Ramos (cell line): ENCODE data around the gene GRAMD4.

Experiments
- in situ Hi-C: fragments of 300-500 bp; cut with MboI; formaldehyde crosslinking; loops from one replicate; pipeline ENCODE4 v1.14.3; 2022; ENCODE audit warnings: low sequenced_read_pairs; ENCODE audit not compliant: unreplicated experiment

The GRAMD4 gene

GRCh38 chr22:46581538-46582244, 38.5 kb upstream of the GRAMD4 start:
- in situ Hi-C loops = loop anchor here (25.0 kb wide), 2 partner anchors 794 to 1506 kb away; no protein-coding TSS in a partner anchor

- in situ Hi-C loops = loop anchor here (25.0 kb wide), 2 partner anchors 795 to 1505 kb away; no protein-coding TSS in a partner anchor
These were observed 37.8 kb upstream of the GRAMD4 start for GRCh38 chr22:46582281-46582933.

DNA sequence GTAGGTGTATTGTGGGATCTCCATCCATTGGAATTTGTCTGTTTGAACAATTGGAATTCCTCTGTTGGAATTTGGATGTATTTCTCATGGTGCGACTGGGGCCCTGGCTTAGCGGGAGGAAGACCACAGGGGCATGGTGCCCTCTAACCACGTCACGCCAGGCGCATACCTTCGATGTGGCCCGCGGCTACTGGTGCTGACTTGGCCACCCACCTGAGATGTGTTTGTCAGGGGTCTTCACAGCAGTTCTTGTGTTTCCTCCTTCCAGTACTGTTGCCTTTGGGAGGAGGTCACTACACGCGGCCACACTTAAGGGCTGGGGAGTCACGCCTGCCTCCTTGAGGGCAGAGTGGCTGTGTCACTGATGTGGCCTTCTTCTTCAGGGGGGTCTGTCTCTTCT, 36.6 kb upstream of the GRAMD4 start:
- in situ Hi-C loops = loop anchor here (25.0 kb wide), 2 partner anchors 796 to 1504 kb away; no protein-coding TSS in a partner anchor

GRCh38 chr22:46584081-46584921, 35.9 kb upstream of the GRAMD4 start:
- in situ Hi-C loops = loop anchor here (25.0 kb wide), 2 partner anchors 797 to 1503 kb away; no protein-coding TSS in a partner anchor

DNA sequence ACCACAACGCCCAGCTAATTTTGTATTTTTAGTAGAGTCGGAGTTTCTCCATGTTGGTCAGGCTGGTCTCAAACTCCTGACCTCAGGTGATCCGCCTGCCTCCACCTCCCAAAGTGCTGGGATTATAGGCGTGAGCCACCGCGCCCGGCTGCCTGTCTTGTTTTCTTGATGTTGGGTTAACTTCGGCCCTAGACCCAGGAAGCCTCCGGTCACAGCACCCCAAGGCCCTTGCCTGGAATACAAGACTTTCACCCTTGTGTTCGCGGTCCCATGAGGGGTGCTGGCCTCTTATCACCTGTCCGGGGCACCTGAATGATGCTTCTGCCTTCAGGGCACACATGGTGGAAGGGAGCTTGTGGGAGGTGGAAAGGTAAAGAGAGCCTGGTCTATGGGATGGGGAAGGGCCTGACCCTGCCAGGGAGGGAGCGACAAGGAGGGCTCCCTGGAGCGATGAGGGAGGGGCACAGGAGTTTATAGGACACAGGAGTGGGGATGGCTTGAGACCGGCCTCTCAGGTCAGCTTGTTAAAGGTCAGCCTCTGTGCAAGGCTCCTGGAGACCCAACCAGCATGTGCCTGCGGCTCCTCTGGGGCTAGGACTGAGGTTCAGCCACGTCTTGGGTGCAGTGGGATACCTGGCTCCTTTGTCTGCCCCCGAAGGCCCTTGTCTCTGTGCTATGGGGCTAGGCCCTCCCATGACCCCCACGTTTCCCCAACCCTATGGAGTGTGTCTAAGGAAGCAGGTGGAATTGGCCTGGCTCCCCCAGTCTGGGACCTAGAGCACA, 34.7 kb upstream of the GRAMD4 start:
- in situ Hi-C loops = loop anchor here (25.0 kb wide), 2 partner anchors 798 to 1502 kb away; no protein-coding TSS in a partner anchor

GRCh38 chr22:46586123-46586519, 34.1 kb upstream of the GRAMD4 start:
- in situ Hi-C loops = loop anchor here (25.0 kb wide), 2 partner anchors 799 to 1501 kb away; no protein-coding TSS in a partner anchor

DNA sequence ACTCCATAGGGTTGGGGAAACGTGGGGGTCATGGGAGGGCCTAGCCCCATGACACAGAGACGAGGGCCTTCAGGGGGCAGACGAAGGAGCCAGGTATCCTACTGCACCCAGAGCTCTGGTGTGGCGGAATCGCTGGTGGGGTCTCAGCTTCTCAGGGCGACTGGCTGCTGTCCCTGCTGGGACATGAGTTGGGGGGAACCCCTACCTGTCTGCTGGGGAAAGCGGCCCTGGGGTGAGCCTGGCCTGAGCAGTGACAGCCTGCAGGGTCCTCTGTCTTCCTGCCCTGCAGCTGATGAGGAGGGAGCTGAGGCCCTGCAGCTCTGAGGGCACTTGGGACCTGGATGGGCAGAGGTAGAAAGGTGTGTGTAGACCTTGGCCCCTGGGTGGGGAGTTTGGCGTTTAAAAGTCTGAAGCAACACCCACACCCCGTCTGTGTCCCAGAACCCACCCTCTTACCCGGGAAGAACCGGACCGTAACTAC, 33.6 kb upstream of the GRAMD4 start:
- in situ Hi-C loops = loop anchor here (25.0 kb wide), 2 partner anchors 799 to 1501 kb away; no protein-coding TSS in a partner anchor

GRCh38 chr22:46587061-46587460, 33.1 kb upstream of the GRAMD4 start:
- in situ Hi-C loops = loop anchor here (25.0 kb wide), 2 partner anchors 800 to 1500 kb away; no protein-coding TSS in a partner anchor

DNA sequence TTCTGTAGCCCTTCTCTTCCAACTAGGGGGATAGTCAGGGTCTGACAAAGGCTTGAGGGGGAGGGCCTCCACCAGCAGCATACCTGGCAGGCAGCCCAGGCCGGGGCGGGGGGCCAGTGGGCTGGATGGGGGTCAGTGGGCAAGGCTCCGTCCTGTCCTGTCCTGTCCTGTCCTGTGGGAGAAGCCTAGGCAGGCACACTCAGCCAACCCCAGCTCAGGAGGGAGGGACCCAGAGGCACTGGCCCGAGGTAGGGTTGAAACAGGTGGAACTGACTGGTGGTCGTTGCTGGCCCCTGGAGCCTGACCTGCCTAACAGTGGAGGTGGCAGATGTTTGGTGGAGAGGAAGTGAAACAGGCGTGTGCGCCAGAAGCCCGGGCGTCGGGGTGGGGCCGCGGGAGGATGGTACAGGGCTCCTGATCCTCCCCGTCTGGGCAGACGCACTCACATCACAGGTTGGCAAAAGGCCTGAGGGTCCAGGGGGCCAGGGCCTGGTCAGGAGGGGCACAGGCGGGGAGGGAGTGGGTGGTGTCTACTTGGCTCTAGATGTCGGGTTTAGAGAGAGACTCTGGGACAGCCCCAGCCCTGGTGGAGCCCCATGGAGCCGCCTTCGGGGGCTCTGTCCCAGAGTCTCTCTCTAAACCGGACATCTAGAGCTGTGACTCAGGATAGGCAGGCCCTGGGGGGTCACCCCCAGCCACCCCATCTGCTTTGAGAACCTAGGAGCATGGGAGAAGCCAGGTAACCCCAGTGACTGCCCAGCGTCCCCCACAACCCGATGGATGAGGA, 32.5 kb upstream of the GRAMD4 start:
- in situ Hi-C loops = loop anchor here (25.0 kb wide), 2 partner anchors 800 to 1500 kb away; no protein-coding TSS in a partner anchor

GRCh38 chr22:46588279-46589140, 31.7 kb upstream of the GRAMD4 start:
- in situ Hi-C loops = loop anchor here (25.0 kb wide), 2 partner anchors 801 to 1499 kb away; no protein-coding TSS in a partner anchor

- in situ Hi-C loops = loop anchor here (25.0 kb wide), 2 partner anchors 802 to 1498 kb away; no protein-coding TSS in a partner anchor
These were observed 30.9 kb upstream of the GRAMD4 start for GRCh38 chr22:46589141-46589748.

DNA sequence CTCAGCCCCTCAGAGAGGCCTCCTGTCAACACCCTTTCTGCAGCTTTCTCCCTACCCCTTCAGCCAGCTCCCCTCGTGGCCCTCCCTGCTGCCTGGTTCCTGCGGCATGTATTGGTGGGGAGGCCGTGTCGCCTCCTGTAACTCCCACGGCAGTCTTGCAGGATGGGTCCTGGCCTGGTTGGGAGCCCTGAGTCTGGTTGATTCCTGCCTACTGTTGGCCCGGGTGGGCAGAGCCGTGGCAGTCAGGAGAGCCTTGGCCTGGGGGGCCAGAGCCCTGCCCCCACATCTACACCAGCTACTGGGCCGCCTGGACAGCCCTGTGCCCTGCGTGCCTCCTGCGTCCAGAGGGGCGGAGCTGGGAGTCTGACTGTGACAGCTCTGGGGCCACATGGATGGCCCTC, 30.3 kb upstream of the GRAMD4 start:
- in situ Hi-C loops = loop anchor here (25.0 kb wide), 2 partner anchors 803 to 1497 kb away; no protein-coding TSS in a partner anchor

DNA sequence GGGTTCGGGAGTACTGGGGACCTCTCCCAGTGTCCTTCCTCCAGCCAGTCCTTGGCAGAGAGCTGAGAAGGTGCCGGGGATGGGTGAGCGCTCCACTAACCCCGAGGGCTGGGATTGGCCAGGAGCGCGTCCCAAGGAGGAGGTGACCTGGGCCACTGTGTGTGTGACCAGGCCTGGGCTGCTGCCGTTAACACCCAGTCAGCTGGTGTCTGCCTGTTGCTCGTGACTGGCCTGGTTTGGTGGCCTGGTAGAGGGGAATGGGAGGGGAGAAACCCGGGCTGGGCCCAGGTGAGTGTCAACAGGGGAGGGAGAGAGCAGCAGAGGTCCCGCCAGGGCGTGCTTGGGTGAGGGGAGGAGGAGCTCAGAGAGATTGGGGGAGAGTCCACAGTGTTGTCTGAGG, 29.9 kb upstream of the GRAMD4 start:
- in situ Hi-C loops = loop anchor here (25.0 kb wide), 2 partner anchors 803 to 1497 kb away; no protein-coding TSS in a partner anchor

DNA sequence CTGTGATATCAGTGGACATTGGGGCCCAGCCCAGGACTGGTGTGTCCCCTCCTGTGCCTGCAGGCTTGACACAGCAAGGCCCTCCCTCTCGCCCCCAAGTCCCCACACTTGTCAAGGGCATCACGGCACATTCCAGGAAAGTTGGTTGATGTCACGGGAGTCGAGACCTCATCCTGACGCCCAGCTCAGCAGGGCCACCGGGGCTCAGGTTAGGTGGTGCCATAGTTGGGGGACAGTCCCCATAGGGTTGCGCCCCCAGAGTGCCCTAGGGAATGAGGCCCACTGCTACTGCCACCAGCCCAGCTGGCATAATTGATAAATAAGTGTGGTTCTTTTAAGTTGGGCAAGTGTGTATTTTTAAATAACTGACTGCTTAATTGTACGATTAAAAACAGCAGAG, 28.3 kb upstream of the GRAMD4 start:
- in situ Hi-C loops = loop anchor here (25.0 kb wide), 2 partner anchors 805 to 1495 kb away; no protein-coding TSS in a partner anchor

- in situ Hi-C loops = loop anchor here (25.0 kb wide), 2 partner anchors 805 to 1495 kb away; no protein-coding TSS in a partner anchor
These were observed 27.8 kb upstream of the GRAMD4 start for GRCh38 chr22:46592390-46592872.

DNA sequence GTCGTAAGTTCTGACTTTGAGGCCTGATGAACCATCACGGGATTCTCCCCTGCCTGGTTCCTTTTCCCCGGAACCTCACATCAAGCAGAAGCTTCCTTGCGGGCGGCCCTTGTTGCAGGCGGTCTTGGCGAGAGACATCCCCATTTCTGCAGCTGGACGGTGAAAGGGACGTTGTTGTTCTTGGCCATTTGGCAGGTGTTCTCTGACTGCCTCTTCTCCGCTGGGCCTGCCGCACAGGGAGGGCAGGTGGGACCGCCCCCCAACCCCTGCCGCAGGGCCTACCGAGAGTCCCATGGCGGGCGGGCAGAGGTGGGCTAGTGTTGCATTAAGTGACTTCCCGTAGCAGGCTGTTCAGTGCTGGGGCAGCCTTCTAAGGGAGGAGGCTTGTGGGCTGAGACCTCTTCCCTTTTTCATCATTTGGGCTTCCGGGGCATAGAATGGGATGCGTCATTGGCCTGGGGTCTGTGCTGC, 26.9 kb upstream of the GRAMD4 start:
- in situ Hi-C loops = loop anchor here (25.0 kb wide), 2 partner anchors 806 to 1494 kb away; no protein-coding TSS in a partner anchor
